OCI-LY7 (cell line): ENCODE measurements around the gene CPHXL2. TPM values are rescaled to one million over a fixed set of nuclear protein-coding genes. Genes with fewer than 3 reads are reported as not detected.
A peak's percentile ranks its signal among the peaks of the same experiment; 100 is the strongest.

Source experiments
- BruUV-seq: library from RNA; stranded (reverse); fragments of 400-500 nt; replicated peaks from 2 replicates; lab custom pipeline; 2021; lab: Mats Ljungman, UMichigan
- CTCF ChIA-PET: fragments of 300-600 bp; sonication (Branson Sonifier 250); formaldehyde crosslinking; loops from one replicate; lab custom pipeline; 2022; ENCODE audit warnings: antibody characterized with exemption; ENCODE audit not compliant: unreplicated experiment; lab: Charles Lee
- POLR2A ChIA-PET: fragments of 300-600 bp; sonication (Branson Sonifier 250); formaldehyde crosslinking; loops from one replicate; lab custom pipeline; 2022; ENCODE audit warnings: antibody characterized with exemption; lab: Charles Lee
- DNase-seq: peaks from one replicate; pipeline ENCODE4 v3.0.0-alpha.2; 2015; ENCODE audit warnings: low spot score
- H2AFZ ChIP-seq: fragments of 200-600 bp; sonication (generic), shearing (Covaris generic); 2 replicates; pipeline ENCODE4 v1.6.1; 2014; ENCODE audit warnings: mild to moderate bottlenecking, antibody characterized with exemption, low read length, moderate library complexity
- H3K27ac ChIP-seq: fragments of 200-600 bp; sonication (generic); 2 replicates; pipeline ENCODE4 v1.5.1; 2014; ENCODE audit warnings: mixed run types, low read depth, mild to moderate bottlenecking, moderate library complexity, low read length, inconsistent platforms; ENCODE audit not compliant: poor library complexity, severe bottlenecking
- H3K36me3 ChIP-seq: fragments of 200-600 bp; sonication (generic); 2 replicates; pipeline ENCODE4 v1.6.1; 2014; ENCODE audit warnings: mild to moderate bottlenecking, antibody characterized with exemption, low read length, moderate library complexity, mixed read lengths; ENCODE audit not compliant: insufficient read depth
- H3K4me1 ChIP-seq: fragments of 200-600 bp; sonication (generic); 2 replicates; pipeline ENCODE4 v1.5.1; 2014; ENCODE audit warnings: mild to moderate bottlenecking, low read length; ENCODE audit not compliant: insufficient read depth, poor library complexity, severe bottlenecking
- H3K4me2 ChIP-seq: fragments of 200-600 bp; sonication (generic); 2 replicates; pipeline ENCODE4 v1.6.1; 2014; ENCODE audit warnings: mild to moderate bottlenecking, low read length
- H3K4me3 ChIP-seq: fragments of 200-600 bp; sonication (generic); 2 replicates; pipeline ENCODE4 v1.5.1; 2014; ENCODE audit warnings: mild to moderate bottlenecking, low read depth, low read length; ENCODE audit not compliant: poor library complexity, severe bottlenecking
- H3K79me2 ChIP-seq: fragments of 200-600 bp; sonication (generic); 2 replicates; pipeline ENCODE4 v1.6.1; 2016; ENCODE audit warnings: low read depth, mild to moderate bottlenecking, low read length, moderate library complexity, mixed read lengths; ENCODE audit not compliant: insufficient read depth
- H3K9me2 ChIP-seq: fragments of 200-600 bp; sonication (generic); 2 replicates; pipeline ENCODE4 v1.6.1; 2016; ENCODE audit warnings: mild to moderate bottlenecking, low read length, mixed read lengths; ENCODE audit not compliant: insufficient read depth
- H3K9me3 ChIP-seq: fragments of 200-600 bp; sonication (generic); 2 replicates; pipeline ENCODE4 v1.6.1; 2014; ENCODE audit warnings: mild to moderate bottlenecking, mixed run types, low read length, mixed read lengths
- H4K20me1 ChIP-seq: fragments of 200-600 bp; sonication (generic); 2 replicates; pipeline ENCODE4 v1.6.1; 2014; ENCODE audit warnings: mild to moderate bottlenecking, antibody characterized with exemption, low read length, moderate library complexity, mixed read lengths; ENCODE audit not compliant: insufficient read depth
- CTCF ChIP-seq: fragments of 200-600 bp; sonication (generic); conservative IDR thresholded peaks from 2 replicates; pipeline ENCODE4 v1.5.1; 2014; ENCODE audit warnings: mild to moderate bottlenecking, antibody characterized with exemption, low read length, moderate library complexity, mixed read lengths
- EZH2phosphoT487 ChIP-seq: fragments of 200-600 bp; sonication (generic); IDR thresholded peaks from 2 replicates; pipeline ENCODE4 v1.6.1; 2018; ENCODE audit warnings: low read depth, borderline replicate concordance, mild to moderate bottlenecking, mixed run types, antibody characterized with exemption, low read length, moderate library complexity, mixed read lengths
- intact Hi-C: fragments of 100-400 bp; cut with micrococcal nuclease; formaldehyde crosslinking; loops from one replicate; pipeline ENCODE4 v1.10.0; 2022; ENCODE audit not compliant: unreplicated experiment
- total RNA-seq, 2 experiments: library from RNA; depleted of rRNA in 1 of 2; stranded (reverse); fragments of >200 nt in 1 of 2; shearing (Covaris generic) in 1 of 2; gene quantifications; 2 replicates each; pipeline ENCODE4 v1.2.3, GENCODE V29; 2014 to 2022

The CPHXL2 gene
- total RNA-seq, 2 experiments from 2014 or later, result not detected

- TF ChIP-seq CTCF, result no peak
- TF ChIP-seq EZH2phosphoT487, result no peak
- CTCF ChIA-PET, result no interaction called here
These were observed 37.9 kb upstream of the CPHXL2 start for GRCh38 chr16:75714661-75715060.

GRCh38 chr16:75710344-75710743, 33.5 kb upstream of the CPHXL2 start:
- H2AFZ ChIP-seq, result no peak overlapping the region
- H3K9me2 ChIP-seq, result no peaks in the 10 kb centered on the region
- intact Hi-C loops, result no loop called here
- no peaks in the 10 kb centered on the region for H3K4me1 ChIP-seq
- H3K4me3 ChIP-seq, result no peak overlapping the region
- peak; percentile 28 for DNase-seq
- H4K20me1 ChIP-seq, result no peaks in the 10 kb centered on the region
- no peak overlapping the region for H3K27ac ChIP-seq
- CTCF ChIA-PET, result no interaction called here
- H3K36me3 ChIP-seq, result no peaks in the 10 kb centered on the region
- peaks cover 17% of the 10 kb centered on the region for H3K9me3 ChIP-seq
- BruUV-seq, result no TSS peak
- H3K4me2 ChIP-seq, result no peak overlapping the region
- TF ChIP-seq CTCF (no peak), EZH2phosphoT487 (no peak)
- POLR2A ChIA-PET, result interaction anchor here (0.6 kb wide), 1 partner anchor 1729 kb away, joined by 6 read pairs; no protein-coding TSS in a partner anchor
- no peaks in the 10 kb centered on the region for H3K79me2 ChIP-seq

More at GRCh38 chr16:75714661-75715060, 37.9 kb upstream of the CPHXL2 start:
- Histone ChIP-seq H3K9me3 (peaks cover 15% of the 10 kb centered on the region), H3K4me1 (no peaks in the 10 kb centered on the region), H3K27ac (no peak overlapping the region), H4K20me1 (no peaks in the 10 kb centered on the region), H3K4me3 (no peak overlapping the region), H3K9me2 (no peaks in the 10 kb centered on the region), H2AFZ (no peak overlapping the region), H3K4me2 (no peak overlapping the region), H3K79me2 (no peaks in the 10 kb centered on the region), H3K36me3 (no peaks in the 10 kb centered on the region)
- no TSS peak for BruUV-seq
- DNase-seq, result no peak
- POLR2A ChIA-PET, result no interaction called here
- intact Hi-C loops, result no loop called here

DNA sequence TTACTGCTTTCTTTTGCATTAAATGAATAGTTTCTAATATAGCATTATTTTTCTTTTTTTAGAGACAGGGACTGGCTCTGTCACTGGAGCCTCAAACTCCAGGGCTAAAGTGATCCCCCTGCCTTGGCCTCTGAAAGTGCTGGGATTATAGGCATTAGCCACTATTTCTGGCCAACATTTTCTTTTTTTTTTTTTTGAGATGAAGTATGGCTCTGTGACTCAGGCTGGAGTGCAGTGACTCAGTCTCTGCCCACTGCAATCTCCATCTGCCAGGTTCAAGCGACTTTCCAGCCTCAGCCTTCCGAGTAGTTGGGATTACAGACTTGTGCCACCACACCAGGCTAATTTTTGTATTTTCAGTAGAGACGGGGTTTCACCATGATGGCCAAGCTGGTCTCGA, 26.5 kb upstream of the CPHXL2 start:
- Histone ChIP-seq H3K4me3 (no peak overlapping the region), H3K9me3 (no peaks in the 10 kb centered on the region), H3K4me2 (no peak overlapping the region), H3K4me1 (no peaks in the 10 kb centered on the region), H4K20me1 (no peaks in the 10 kb centered on the region), H3K27ac (no peak overlapping the region), H2AFZ (no peak overlapping the region), H3K9me2 (no peaks in the 10 kb centered on the region), H3K36me3 (no peaks in the 10 kb centered on the region), H3K79me2 (no peaks in the 10 kb centered on the region)
- no peak for DNase-seq
- intact Hi-C loops, result no loop called here
- TF ChIP-seq CTCF, result no peak
- TF ChIP-seq EZH2phosphoT487, result no peak
- CTCF ChIA-PET, result no interaction called here
- no TSS peak for BruUV-seq
- POLR2A ChIA-PET, result no interaction called here
